Lower leg skin (tissue), 4 donors: ENCODE data around the gene PITPNC1. TPM values are rescaled to one million over a fixed set of nuclear protein-coding genes. Genes with fewer than 3 reads are reported as not detected.

Experiments
- DNase-seq, 2 donors: peaks; one replicate each; pipeline ENCODE4 v3.0.0-alpha.2; 2019; ENCODE audit warnings: low spot score in 2 of 2
- H3K4me3 ChIP-seq: fragments of 200-600 bp; sonication (generic); 2 replicates; pipeline ENCODE4 v1.5.1; 2017; ENCODE audit warnings: mild to moderate bottlenecking, low read depth; ENCODE audit not compliant: poor library complexity, severe bottlenecking
- POLR2A ChIP-seq, 2 donors: fragments of 450-650 bp; IDR thresholded peaks; one replicate each; pipeline ENCODE4 v1.6.1; 2016 to 2017; ENCODE audit warnings: antibody characterized with exemption in 2 of 2, mild to moderate bottlenecking in 1 of 2, moderate library complexity in 1 of 2
- WGBS, 2 donors: methylation state at CpG; one replicate each; pipeline ENCODE4 v1.1.5; 2018; 5-methylcytosine and 5-hydroxymethylcytosine counted together
- intact Hi-C: fragments of 100-400 bp; cut with DNase I; formaldehyde crosslinking; loops from one replicate; pipeline ENCODE4 v1.15.0; 2023; ENCODE audit warnings: low total_unique reads
- total RNA-seq, 4 donors: library from RNA; depleted of rRNA; stranded (reverse); fragments of >200 nt; gene quantifications; one replicate each; pipeline ENCODE4 v1.1.0, GENCODE V29; 2016
- TF ChIP-seq, protein P1 (sequence below), 3 donors: fragments of 450-650 bp; IDR thresholded peaks; one replicate each; pipeline ENCODE4 v1.5.1; 2016; ENCODE audit warnings: antibody characterized with exemption in 3 of 3, mild to moderate bottlenecking in 3 of 3, moderate library complexity in 2 of 3

PITPNC1 gene
- total RNA-seq, 4 donors from 2014 or later = 1.7 to 8.2 (median 4.6) TPM

DNA sequence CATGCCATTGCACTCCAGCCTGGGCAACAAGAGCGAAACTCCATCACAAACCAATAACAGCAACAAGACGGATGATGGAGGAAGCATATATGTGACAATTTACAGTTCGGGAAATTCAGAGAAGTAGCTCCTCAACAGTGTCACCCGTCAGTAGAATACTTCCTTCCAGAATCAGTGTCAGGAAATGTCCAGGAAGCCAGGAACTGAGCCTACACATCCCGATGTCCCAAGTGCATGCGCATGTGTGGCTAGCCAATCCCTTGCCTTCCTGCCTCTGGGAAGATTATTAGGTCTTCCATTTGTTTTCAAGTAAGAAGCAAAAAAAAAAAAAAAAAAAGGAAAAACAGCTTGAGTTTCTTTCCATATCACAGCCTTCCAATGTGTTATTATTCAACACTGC is 1.4 kb upstream of the PITPNC1 start:
- no peak overlapping the region for H3K4me3 ChIP-seq
- intact Hi-C loops = loop anchor here (5.0 to 10.0 kb wide), 2 partner anchors 317 to 661 kb away; no protein-coding TSS in a partner anchor
- 56 to 58% methylated on average over 6 of the region's 6 CpGs for WGBS, 2 donors
- TF ChIP-seq POLR2A (IDR thresholded peaks at IDR 0.05) = no peak
- TF ChIP-seq, protein P1, sequence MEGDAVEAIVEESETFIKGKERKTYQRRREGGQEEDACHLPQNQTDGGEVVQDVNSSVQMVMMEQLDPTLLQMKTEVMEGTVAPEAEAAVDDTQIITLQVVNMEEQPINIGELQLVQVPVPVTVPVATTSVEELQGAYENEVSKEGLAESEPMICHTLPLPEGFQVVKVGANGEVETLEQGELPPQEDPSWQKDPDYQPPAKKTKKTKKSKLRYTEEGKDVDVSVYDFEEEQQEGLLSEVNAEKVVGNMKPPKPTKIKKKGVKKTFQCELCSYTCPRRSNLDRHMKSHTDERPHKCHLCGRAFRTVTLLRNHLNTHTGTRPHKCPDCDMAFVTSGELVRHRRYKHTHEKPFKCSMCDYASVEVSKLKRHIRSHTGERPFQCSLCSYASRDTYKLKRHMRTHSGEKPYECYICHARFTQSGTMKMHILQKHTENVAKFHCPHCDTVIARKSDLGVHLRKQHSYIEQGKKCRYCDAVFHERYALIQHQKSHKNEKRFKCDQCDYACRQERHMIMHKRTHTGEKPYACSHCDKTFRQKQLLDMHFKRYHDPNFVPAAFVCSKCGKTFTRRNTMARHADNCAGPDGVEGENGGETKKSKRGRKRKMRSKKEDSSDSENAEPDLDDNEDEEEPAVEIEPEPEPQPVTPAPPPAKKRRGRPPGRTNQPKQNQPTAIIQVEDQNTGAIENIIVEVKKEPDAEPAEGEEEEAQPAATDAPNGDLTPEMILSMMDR (IDR thresholded peaks at IDR 0.05) = no peak
- no peak for DNase-seq

DNA sequence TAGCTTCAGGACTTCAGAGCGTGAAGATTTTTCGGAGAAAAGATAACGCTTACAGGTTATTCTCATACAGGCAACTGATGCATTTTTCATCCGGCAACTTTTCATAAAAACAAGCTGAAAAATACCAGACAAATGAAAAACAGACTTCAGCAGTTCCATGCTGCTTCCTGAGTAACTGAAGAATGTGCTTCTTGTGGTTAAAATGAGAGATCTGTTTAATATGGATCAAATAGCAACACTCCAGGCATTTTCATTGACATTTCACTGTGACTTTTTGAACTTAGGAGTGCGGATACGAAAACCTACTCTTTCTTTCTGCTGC is 705 bp upstream of the PITPNC1 start:
- H3K4me3 ChIP-seq = no peak overlapping the region
- DNase-seq = no peak
- TF ChIP-seq, protein P1 (IDR thresholded peaks at IDR 0.05) = no peak
- TF ChIP-seq POLR2A (IDR thresholded peaks at IDR 0.05) = no peak
- intact Hi-C loops = loop anchor here (5.0 to 10.0 kb wide), 2 partner anchors 316 to 662 kb away; no protein-coding TSS in a partner anchor
- WGBS, 2 donors = 31 to 40% methylated on average over 6 of the region's 6 CpGs

- WGBS, 2 donors = 0% methylated on average over 43 to 50 of the region's 100 CpGs
- peak; percentile 25 to 91 for DNase-seq
- peak overlapping the region; percentile 70 for H3K4me3 ChIP-seq
- TF ChIP-seq, protein P1 (IDR thresholded peaks at IDR 0.05) = no peak
- intact Hi-C loops = loop anchor here (5.0 to 10.0 kb wide), 2 partner anchors 315 to 663 kb away; no protein-coding TSS in a partner anchor
Measured at GRCh38 chr17:67377488-67378453, 690 bp downstream of the PITPNC1 start.

GRCh38 chr17:67378454-67379250 is 1.6 kb downstream of the PITPNC1 start:
- H3K4me3 ChIP-seq = peak overlapping the region; percentile 70
- 0 to 1% methylated on average over 44 to 69 of the region's 72 CpGs for WGBS, 2 donors
- TF ChIP-seq, protein P1 (IDR thresholded peaks at IDR 0.05) = no peak
- TF ChIP-seq POLR2A (IDR thresholded peaks at IDR 0.05) = no peak
- intact Hi-C loops = loop anchor here (5.0 to 10.0 kb wide), 2 partner anchors 314 to 664 kb away; no protein-coding TSS in a partner anchor
- DNase-seq = peak; percentile 47 to 94

- intact Hi-C loops = loop anchor here (5.0 to 10.0 kb wide), 2 partner anchors 313 to 664 kb away; no protein-coding TSS in a partner anchor
- TF ChIP-seq, protein P1 (IDR thresholded peaks at IDR 0.05) = no peak
- no peak for TF ChIP-seq POLR2A (IDR thresholded peaks at IDR 0.05)
- 64 to 68% methylated on average over 8 of the region's 8 CpGs for WGBS, 2 donors
Measured at GRCh38 chr17:67379251-67379630, 2.2 kb downstream of the PITPNC1 start.

More at GRCh38 chr17:67379251-67379630, 2.2 kb downstream of the PITPNC1 start:
- DNase-seq = no peak
- no peak overlapping the region for H3K4me3 ChIP-seq
